HG03095 (cell line): ENCODE data around the gene ACSF2.
"Not testable (repeated sequence)": the region's sequence is repeated elsewhere in the genome, so short reads cannot be mapped to it uniquely, and the experiment has no call there.

Experiments
- ATAC-seq: cut with Tn5 transposase; IDR thresholded peaks from one replicate; pipeline ENCODE4 v1.9.1; 2021; ENCODE audit warnings: moderate library complexity; ENCODE audit not compliant: unreplicated experiment

Gene ACSF2, protein sequence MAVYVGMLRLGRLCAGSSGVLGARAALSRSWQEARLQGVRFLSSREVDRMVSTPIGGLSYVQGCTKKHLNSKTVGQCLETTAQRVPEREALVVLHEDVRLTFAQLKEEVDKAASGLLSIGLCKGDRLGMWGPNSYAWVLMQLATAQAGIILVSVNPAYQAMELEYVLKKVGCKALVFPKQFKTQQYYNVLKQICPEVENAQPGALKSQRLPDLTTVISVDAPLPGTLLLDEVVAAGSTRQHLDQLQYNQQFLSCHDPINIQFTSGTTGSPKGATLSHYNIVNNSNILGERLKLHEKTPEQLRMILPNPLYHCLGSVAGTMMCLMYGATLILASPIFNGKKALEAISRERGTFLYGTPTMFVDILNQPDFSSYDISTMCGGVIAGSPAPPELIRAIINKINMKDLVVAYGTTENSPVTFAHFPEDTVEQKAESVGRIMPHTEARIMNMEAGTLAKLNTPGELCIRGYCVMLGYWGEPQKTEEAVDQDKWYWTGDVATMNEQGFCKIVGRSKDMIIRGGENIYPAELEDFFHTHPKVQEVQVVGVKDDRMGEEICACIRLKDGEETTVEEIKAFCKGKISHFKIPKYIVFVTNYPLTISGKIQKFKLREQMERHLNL

DNA sequence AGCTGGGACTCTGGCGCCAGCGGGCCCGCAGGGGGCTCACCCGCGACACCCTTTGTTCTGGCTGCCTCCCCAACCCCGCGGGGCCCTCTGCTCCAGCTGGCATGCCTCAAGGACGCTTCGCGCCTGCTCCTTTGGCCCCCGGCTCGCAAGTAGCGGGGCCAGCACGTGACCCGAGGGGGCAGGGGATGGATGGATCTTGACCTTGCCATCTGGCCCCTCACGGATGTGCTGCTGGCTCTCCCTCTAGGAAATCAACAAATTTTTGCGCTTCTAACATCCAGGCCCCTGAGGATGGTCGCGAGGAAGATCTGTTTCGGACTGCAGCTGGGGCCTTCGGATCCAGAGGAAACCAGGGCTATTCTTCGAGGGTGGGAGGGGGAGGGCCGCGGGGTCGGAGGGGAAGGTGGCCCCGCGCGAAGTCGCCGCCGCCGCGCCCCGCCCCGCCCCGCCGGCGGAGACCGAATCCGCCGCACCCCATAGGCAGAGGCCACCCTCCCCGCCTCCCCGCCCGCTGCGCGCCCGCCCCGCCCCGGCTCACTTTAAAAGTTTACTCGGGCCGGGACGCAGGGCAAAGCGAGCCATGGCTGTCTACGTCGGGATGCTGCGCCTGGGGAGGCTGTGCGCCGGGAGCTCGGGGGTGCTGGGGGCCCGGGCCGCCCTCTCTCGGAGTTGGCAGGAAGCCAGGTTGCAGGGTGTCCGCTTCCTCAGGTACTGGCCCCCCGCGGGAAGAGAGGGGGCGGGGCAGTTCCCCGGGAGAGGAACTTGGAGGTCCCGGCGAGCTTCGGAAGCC, at the start of gene ACSF2:
TSS of gene ACSF2 (plus strand) at position 537 of the 790 bp plus-strand sequence. CDS start at position 581, 44 bp downstream.
- ATAC-seq: peak; percentile 48

DNA sequence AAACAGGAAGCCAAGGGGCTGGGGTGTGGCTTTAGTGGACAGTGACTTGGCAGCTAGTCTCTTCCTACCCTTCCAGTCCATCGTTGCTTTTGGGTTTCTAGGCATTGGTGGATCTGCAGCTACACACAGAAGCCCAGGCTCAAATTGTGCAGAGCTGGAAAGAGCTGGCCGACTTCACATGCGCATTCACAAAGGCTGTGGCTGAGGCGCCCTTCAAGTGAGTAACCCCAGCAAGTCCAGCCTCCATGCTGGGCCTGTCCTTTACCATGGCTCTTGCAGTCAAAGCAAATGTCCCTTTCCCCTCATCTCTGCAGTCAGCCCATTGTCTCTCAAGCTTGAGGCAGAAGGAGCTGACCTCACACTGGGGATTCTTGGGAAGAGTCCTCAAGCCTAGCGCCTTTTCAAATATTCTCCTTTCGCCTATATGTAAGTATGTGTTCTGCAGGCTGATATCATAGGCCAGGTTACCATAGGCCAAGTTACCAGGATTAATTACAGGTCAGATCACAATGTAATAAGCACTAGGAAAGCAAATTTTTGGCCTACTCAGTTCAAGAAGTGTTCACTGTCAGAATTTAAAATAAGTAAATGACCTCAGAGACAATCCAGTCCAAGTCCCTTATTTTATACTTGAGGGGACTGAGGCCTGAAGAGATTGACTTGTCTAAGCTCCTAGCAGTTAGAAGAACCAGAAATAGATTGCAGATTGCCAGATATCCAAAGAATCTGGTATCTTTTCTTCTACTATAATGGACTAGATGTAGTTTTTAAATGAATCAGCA, 46.5 kb upstream of the ACSF2 start:
- no peak for ATAC-seq

DNA sequence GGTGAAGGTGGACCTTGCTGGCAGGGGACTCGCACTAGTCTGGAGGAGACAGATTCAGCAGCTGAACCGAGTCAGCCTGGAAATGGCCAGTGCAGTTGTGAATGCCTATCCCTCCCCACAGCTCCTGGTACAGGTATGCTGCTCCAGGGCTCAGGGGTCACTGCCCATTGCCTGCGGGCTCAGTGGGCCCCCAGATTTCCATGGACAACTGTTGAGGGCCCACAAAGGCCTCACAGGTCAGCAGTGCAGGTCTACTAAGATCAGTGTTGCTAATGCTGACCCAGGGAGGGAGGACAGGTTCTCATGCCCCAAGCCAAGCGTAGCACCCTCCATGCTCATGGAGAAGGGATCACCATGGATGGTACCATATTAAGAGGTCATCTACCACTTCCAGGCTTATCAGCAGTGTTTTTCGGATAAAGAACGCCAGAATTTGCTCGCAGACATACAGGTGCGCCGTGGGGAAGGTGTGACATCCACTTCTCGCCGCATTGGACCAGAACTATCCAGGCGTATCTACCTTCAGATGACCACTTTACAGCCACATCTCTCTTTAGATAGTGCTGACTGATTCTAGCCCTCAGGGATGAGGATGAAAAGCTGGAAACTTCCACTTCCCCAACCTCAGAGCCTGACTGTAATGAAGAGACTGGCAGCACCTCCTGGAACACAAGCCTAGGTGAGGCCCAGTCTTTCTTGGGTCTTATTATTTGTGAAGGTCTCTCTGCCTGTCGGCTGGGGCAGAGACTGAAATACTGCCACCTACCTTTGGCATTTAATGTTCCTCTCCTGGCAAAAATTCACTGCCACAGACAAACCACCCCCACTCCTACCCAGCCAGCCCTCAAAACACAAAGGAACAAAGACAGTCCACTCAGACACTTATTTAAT, 45.4 kb upstream of the ACSF2 start:
- no peak for ATAC-seq

DNA sequence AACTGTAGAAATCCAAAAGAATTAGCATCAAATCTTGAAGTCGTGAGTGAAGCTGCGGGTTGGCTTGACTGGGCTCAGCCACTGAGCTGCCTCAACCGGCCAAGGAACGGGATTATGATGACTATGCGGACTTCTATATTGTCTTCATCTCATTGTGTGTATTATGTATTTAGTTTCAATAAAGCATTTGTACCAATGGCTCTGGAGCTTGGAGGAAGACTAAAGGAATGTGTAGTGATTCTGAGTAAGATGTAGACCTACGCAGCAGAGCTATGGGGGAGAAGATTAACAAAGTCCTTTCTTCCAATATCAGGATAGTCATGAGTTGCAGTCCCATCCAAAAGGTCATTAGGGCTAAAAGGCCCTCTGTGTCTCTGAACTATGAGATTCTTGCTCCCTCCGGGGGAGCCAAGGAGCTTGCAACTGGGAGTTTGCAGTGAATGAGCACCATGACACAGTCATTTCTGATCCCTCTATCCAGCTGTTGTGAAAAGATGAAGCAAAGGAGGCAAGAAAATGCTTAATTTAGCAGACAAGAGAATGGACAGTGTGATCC, 44.7 kb upstream of the ACSF2 start:
- ATAC-seq: no peak

DNA sequence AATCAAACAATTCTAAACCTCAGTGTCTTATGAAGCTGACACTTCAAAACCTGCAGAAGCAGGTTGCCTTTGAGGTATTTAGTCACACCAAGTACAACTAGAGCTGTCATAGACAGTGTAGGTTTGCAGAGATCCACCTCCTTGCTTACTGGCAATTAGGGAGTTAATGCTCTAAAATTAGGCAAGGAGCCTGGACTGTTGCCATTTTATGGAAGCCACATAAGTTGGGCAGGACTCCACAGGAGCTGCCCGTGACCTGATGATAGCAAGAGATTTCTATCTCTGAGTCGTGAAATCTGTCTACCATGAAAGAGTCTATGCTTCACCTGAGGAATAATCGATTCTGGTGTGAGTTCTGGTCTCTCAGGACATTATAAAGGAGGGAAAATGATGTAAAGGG, 44.1 kb upstream of the ACSF2 start:
- ATAC-seq: no peak

DNA sequence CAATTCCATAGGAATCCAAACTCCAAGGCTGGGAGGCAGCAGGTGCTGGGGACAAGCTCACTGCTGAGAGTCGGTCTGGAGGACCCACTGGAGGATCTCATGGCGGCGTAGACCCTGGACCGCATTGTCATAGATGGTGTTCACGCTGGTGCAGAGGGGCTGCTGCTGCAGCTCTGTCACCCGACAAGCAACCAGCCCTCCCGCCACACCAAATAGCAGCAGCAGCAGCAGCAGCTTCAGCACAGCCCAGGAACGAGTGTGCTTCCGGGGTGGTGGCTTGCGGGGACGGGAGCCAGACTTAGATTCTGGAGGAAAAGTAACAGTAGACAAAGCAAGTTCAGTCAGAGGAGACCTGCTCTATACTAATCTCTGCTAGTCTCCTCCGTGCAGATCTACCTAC, 43.1 kb upstream of the ACSF2 start:
- no peak for ATAC-seq

DNA sequence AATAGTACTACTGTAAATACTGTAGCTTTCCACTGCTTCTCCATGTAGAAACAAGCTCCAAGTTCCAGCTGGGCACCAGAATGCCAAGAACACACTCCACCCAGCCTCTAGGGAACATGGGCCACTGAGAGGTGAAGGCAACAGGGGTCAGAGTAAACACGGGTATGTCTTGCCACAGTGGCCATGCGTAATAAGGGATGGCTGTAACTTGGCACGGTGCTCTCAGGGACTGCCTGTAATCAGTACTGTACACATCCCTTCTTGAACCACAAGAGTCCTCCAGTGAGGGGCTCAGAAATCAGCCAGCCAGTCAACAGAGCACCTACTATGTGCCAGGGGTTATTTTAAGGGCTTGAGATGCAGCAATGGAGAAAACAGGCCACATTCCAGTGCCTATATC, 39.5 kb upstream of the ACSF2 start:
- ATAC-seq: no peak

DNA sequence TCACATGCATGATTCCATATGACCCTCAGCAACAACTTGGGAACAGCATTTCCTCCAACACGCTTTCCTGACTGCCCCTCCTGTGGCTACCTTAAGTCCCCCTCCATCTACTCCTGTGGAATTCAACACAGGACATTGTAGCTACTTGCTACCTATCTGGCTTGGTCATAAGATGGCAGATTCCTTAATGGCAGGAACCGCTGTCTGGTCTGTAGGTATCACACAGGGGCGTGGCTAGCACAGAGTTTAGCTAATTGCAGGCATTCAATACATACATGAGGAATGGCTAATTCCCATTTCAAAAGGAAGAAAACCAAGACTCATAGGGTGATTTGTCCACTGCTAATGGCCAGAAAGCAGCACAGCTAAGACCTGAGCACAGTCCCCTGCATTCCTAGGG, 37.3 kb upstream of the ACSF2 start:
- ATAC-seq: no peak

DNA sequence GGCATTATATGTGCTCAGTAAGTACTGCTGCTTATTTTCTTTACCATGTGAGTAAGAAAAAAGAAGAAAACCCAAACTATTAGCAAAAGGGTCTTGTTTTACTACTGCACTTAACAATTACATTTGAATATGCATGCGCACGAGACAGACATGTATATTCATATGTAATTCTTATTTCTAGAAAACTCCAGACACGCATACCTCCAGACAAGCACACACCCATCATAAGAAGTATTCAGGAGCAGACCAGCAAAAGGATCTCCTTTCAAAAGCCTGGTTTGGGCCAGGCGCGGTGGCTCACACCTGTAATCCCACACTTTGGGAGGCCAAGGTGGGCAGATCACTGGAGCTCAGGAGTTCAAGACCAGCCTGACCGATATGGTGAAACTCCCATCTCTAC, 36.5 kb upstream of the ACSF2 start:
- no peak for ATAC-seq

DNA sequence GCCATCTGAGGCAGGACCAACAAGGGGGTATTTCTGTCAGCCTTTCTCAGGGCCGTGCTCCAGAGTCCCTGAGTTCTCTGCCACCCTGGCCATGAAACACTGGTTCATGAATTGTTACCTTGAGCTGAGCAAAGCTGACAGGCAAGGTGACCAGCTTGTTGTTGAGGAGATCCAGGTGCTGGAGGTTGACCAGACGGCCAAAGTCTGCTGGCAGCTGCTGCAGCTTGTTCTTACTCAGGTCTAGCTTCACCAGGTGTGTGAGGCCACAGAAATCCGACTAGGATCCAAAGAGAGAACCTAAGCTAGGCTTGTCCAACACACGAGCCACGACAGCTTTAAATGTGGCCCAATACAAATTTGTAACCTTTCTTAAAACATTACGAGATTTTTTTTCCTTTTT, 33.4 kb upstream of the ACSF2 start:
- no peak for ATAC-seq

DNA sequence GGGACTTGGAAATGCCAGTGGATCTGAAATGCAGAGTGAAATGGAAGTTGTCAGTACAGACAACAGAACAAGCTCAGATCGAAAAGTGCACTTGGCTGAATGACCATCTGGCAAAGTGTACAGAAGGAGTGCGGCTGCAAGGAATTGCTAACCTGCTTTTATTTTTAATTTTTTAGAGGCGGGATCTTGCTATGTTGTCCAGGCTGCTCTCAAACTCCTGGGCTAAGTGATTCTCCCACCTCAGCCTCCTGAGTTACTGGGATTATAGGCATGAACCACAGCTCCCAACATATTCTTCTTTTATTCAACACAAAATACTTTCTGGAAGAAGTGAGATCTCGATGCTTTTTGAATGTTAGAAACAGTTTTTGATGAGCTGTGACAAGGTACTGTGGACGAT, 32.3 kb upstream of the ACSF2 start:
- ATAC-seq: no peak

DNA sequence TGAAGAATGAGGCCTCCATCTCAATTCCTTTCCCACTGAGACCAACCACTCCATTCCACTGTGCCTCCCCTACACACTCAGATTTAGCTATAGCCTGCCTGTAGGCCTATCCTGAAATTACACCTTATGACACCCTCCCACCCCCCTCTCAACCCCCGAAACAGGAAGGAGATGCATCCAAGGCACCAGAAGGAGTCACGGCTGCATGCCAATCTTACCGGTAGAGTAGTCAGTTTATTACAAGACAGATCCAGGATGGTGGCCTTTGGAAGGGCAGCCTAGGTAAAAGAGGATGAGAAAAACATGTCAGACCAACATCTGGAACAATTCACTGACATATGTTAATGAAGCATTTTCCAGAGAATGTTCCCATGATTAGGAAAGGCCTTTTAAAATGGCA, 31.3 kb upstream of the ACSF2 start:
- ATAC-seq: no peak

DNA sequence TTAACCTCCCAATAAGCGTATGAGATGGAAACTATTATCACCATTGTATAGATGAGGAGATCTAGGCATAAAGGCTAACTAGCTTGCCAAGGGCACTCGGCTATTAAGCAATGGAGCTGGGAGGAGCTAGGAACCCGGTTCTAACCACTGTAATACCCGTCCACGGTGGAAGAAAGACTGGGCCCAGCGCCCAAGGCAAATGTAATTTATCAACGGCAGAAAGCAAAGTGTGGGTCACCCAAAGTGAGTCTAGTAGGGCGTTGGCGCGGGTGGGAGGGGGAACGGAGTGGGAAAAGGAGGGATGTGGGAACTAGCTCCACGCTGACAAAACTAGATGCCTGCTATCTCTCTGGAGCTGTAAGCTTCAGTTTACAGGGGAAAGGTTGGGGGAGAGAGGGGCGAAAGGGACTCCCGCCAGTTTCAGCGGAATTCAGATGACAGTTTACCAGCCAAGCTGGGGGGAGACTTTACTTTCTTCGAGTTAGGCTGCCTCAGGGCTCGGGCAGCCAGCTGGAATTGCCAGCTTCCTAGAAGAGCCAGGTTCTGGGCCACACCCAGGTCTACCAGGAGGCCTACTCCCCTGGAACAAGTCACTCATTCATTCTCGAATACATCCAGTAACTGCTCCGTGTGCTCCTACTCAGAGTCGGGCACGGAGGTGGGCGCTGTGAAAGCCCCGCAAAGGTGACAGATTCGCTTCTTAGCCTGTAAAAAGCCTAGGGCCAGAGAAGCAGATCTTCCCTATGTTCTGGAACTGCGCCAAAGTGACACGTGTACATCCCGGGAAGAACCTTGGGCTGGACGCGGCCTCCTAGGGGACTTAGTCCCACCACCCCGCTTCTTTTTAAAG, 29.5 kb upstream of the ACSF2 start:
- no peak for ATAC-seq

DNA sequence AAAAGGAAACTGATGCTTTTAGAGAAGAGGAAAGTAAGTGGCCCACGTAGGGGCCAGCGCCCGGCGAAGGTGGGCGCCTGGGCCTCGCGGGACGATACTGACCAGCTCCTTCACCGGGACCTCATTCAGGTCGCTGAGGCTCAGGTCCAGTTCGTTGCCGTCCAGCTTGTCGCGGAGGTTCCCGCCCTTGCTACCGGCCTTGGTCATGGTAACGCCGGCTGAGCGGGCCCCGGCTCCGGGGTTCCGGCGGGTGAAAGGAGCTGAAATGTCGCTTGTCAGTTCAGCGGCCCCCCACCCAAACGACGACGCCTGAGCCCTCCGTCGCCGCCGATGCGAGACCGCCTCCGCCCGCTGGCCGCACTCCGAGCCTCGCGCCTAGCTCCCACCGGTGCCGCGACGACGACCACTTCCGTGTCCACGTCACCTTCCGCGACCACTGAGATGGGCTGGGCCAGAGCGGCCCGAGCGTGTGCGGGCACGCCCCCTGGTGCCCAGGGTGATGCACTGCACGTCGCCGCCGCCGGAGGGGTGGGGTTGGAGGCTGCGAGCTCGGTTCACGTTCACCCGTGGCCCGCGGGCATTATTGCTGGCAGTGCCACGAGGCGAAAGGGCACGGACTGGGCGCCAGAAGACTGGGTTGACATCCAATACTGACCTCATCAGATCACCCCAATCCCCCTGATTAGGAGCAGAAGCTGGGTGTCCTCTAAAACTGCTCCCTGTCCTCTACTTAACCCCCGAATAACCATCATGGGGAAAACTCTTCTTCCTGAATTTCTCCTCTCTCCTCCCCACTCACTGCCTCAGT, 28.7 kb upstream of the ACSF2 start, which contains the start of gene LRRC59:
TSS of gene LRRC59 (minus strand) at position 413 of the 808 bp plus-strand sequence. CDS start at position 207, 206 bp downstream.
- peak; percentile 97 for ATAC-seq

DNA sequence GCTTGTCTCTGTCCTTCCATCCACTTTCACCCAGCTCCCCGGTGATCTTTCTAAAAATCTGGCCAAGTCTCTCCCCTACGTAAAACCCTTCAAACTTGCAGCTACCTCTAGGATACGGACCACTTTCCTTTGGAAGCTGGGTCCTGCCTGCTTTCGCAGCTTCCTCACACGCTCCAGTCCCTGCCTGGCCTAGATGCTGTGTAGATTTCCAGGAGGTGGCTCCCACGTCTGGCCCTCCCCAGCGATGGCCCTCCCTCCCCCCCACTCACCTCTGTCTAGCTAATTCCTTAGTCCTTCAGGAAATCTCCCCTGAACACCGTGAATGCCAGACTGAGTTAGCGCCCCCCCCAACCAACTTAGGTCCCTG, 28.1 kb upstream of the ACSF2 start:
- no peak for ATAC-seq

DNA sequence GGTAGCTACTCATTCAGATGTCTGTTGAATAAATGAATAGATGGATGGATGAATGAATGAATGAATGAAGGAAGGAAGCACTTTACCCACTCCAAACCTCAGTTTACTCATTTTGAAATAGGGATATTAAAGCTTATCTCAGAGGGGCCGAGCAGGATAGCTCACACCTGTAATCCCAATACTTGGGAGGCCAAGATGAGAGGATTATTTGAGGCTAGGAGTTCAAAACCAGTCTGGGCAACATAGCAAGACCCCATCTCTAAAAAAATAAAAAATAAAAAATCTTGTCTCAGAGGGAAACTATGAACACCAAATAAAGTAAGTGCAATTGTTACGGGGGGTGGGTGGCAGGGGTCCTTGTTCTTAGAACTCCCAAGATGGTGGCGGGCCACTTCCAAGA, 27.3 kb upstream of the ACSF2 start:
- ATAC-seq: not testable (repeated sequence)

DNA sequence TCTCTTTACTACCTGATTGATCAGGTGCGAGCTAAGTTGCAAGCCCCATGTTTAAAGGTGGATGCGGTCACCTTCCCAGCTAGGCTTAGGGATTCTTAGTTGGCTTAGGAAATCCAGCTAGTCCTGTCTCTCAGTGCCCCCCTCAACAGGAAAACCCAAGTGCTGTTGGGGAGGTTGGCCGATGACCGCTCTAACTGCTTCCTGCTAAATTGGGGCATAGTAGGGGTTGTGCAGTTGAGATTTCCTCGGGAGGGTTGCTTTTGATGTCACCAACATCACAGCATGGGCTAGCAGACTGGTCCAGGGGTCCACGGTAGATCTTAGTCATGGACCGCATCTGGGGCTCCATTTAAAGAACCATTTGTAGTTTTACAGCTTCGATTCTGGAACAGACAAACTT, 26.4 kb upstream of the ACSF2 start:
- ATAC-seq: not testable (repeated sequence)

DNA sequence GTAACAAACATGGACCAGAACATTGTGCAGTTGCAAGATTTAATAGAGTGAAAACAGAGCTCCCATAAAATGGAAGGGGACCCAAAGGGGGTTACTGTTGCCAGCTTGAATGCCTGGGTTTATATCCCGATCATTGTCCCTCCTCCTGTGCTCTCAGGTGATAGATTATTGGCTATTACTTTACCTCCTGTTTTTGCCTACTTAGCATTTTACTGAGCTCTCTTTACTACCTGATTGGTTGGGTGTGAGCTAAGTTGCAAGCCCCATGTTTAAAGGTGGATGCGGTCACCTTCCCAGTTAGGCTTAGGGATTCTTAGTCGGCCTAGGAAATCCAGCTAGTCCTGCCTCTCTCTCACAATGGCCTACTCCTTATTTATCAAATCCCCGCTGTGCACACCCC, 20.7 kb upstream of the ACSF2 start:
- ATAC-seq: not testable (repeated sequence)
